Measurements from ENCODE around the gene EXOC4.

The EXOC4 gene

DNA sequence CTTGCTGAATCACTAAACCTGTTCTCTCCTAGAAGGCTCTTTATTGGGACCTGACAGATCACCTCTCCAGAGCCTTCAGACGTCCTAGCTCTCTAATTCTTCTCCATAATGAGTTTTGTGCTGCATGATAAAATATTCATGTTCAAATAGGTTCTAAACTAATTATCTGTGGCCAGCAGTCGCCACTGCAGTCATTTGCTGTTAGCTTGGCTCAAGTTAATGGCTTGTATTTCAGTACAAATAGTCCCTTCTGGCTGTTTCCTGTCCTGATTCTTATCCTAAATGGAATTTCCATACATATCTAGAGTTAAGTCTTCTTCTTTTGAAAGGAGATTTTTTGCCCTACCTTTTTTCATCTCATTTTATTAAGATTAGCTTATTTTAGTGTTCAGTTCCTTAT lies 303.2 kb downstream of the EXOC4 start:
- in situ Hi-C loops (cut with HindIII; ENCODE audit: low sequenced_read_pairs), result no loop called here
- TF ChIP-seq, protein P1, sequence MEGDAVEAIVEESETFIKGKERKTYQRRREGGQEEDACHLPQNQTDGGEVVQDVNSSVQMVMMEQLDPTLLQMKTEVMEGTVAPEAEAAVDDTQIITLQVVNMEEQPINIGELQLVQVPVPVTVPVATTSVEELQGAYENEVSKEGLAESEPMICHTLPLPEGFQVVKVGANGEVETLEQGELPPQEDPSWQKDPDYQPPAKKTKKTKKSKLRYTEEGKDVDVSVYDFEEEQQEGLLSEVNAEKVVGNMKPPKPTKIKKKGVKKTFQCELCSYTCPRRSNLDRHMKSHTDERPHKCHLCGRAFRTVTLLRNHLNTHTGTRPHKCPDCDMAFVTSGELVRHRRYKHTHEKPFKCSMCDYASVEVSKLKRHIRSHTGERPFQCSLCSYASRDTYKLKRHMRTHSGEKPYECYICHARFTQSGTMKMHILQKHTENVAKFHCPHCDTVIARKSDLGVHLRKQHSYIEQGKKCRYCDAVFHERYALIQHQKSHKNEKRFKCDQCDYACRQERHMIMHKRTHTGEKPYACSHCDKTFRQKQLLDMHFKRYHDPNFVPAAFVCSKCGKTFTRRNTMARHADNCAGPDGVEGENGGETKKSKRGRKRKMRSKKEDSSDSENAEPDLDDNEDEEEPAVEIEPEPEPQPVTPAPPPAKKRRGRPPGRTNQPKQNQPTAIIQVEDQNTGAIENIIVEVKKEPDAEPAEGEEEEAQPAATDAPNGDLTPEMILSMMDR (IDR thresholded peaks at IDR 0.05; ENCODE audit: low read depth, low read length, missing control alignments), result no peak
- DNase-seq (ENCODE audit: low read depth), result no peak
- no peak overlapping the region for H3K4me3 ChIP-seq (ENCODE audit: low read depth, low read length)

DNA sequence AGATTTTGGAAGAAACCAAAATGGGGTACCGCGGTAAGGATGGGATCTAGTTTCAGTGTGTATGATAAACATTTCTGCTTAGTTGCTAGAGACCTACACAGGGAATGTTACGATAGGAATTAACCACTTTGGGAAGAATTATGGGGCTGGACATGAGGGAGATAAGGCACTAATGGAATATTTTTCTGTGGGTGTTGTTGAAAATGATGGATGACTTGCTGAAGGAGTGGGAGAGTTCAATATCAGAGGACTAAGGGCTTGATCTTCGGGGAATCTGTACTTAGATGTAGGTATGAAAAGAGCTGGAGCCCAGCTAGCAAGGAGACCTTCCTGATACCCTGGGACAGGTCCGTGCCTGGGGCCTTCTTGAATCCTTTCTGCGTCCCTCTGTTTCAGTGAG lies 303.7 kb downstream of the EXOC4 start:
- no peak overlapping the region for H3K4me3 ChIP-seq (ENCODE audit: low read depth, low read length)
- DNase-seq (ENCODE audit: low read depth), result no peak
- TF ChIP-seq, protein P1 (IDR thresholded peaks at IDR 0.05; ENCODE audit: low read depth, low read length, missing control alignments), result no peak
- in situ Hi-C loops (cut with HindIII; ENCODE audit: low sequenced_read_pairs), result no loop called here

DNA sequence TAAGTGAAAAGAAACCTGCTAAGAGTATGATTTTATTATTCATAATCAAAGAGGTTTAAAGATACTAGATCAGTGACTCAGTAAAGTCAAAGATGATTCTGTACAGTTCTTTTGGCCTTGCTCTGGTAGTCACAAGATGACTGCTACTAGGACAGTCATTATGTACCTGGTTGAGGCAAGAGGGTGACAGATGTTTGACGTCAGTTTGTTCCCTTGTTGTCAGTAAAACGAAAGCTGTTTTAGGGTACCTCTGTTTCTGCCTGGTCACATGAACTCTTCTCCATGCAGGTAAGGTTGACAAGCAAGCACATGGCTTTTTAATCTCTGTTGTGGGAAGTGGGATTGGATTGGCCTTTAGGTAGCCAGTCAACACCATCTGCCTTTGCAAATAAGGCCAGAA lies 308.0 kb downstream of the EXOC4 start:
- in situ Hi-C loops (cut with HindIII; ENCODE audit: low sequenced_read_pairs), result no loop called here
- DNase-seq (ENCODE audit: low read depth), result no peak
- no peak overlapping the region for H3K4me3 ChIP-seq (ENCODE audit: low read depth, low read length)
- TF ChIP-seq, protein P1 (IDR thresholded peaks at IDR 0.05; ENCODE audit: low read depth, low read length, missing control alignments), result no peak

DNA sequence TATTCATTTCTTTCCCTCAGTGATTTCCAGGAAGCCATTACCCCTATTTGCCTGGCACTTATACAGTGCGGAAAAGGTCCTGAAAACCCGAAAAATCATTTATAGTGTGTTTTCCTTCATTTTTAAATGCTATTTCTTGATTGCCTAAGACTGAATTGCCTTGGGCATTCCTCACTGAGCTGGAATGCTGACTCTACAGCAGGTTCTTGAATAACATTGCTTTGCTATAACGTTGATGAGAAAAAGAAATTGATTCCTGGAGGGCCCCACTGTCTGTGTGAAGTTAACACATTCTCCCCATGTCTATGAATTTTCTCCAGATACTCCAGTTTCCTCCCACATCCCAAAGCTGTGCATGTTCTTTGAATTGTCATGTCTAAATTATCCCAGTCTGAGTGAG lies 308.5 kb downstream of the EXOC4 start:
- no peak overlapping the region for H3K4me3 ChIP-seq (ENCODE audit: low read depth, low read length)
- in situ Hi-C loops (cut with HindIII; ENCODE audit: low sequenced_read_pairs), result no loop called here
- TF ChIP-seq, protein P1 (IDR thresholded peaks at IDR 0.05; ENCODE audit: low read depth, low read length, missing control alignments), result no peak
- no peak for DNase-seq (ENCODE audit: low read depth)

DNA sequence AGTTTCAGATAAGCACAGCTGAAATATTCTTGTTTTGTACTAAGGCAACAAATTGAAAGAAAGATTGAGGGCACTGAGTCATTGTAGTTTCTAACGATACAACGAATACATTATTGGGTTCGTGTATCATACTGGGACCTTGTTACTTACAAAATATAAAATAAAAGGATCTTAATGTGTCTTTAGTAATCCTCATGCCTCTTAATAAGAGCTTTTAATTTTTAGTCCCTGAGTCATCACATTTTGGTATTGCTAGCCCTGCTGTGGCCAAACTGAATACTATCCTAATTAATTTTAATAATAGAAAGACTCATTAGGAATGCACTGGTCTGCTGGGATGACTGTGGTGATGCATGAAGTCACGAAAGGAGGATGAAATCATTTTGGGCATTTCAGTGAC lies 309.7 kb downstream of the EXOC4 start:
- H3K4me3 ChIP-seq (ENCODE audit: low read depth, low read length), result no peak overlapping the region
- TF ChIP-seq, protein P1 (IDR thresholded peaks at IDR 0.05; ENCODE audit: low read depth, low read length, missing control alignments), result no peak
- DNase-seq (ENCODE audit: low read depth), result peak; percentile 41
- in situ Hi-C loops (cut with HindIII; ENCODE audit: low sequenced_read_pairs), result no loop called here

DNA sequence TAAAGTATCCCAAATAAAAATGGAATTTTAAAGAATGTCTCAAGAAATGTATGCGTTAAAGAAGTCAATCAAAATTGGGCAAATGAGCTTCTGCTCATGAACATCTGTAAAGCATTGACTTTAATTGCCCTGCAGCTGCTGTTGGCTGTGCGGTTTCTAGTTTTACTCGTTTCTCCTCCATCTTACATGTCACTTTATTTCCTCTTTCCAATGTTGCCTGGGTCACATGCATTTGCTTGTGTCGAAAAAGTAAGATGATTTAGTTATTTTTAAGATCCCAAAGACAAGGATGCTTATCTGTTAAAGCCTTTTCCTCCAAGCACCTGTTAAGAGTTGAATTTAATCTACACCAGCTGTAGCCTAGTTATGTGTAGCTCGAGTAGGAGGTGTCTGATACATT lies 310.4 kb downstream of the EXOC4 start:
- in situ Hi-C loops (cut with HindIII; ENCODE audit: low sequenced_read_pairs), result no loop called here
- TF ChIP-seq, protein P1 (IDR thresholded peaks at IDR 0.05; ENCODE audit: low read depth, low read length, missing control alignments), result no peak
- no peak for DNase-seq (ENCODE audit: low read depth)
- no peak overlapping the region for H3K4me3 ChIP-seq (ENCODE audit: low read depth, low read length)

DNA sequence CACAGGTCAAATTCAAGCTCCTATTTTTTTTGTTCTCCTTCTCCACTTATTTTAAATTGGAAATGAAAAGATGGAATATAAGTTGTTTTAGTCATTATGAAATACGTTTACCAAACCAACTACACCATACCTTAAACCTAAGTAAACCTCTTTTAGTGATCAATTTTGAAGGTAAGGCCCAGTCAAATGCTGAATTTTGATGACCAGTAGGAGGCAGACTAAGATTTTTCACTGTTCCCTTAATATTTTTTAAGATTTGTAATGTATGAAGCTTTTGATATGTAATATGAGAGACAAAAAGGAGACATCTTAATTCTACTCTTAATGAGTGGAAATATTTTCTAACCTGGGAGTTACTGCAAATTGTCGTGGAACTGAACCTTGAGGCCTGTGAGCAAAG lies 311.6 kb downstream of the EXOC4 start:
- DNase-seq (ENCODE audit: low read depth), result no peak
- in situ Hi-C loops (cut with HindIII; ENCODE audit: low sequenced_read_pairs), result no loop called here
- TF ChIP-seq, protein P1 (IDR thresholded peaks at IDR 0.05; ENCODE audit: low read depth, low read length, missing control alignments), result no peak
- no peak overlapping the region for H3K4me3 ChIP-seq (ENCODE audit: low read depth, low read length)

Measured in astrocyte of the cerebellum (primary cell).